Caco-2 (cell line): ENCODE data around the gene ADAMTS2. TPM values are rescaled to one million over a fixed set of nuclear protein-coding genes. Genes with fewer than 3 reads are reported as not detected.

Experiments used
- BruUV-seq: library from RNA; stranded (reverse); fragments of 400-500 nt; replicated peaks from 2 replicates; lab custom pipeline; 2021; lab: Mats Ljungman, UMichigan
- CTCF ChIA-PET: fragments of 300-600 bp; sonication (Branson Sonifier 250); formaldehyde crosslinking; loops from one replicate; lab custom pipeline; 2022; ENCODE audit warnings: antibody characterized with exemption; lab: Charles Lee
- POLR2A ChIA-PET: fragments of 300-600 bp; sonication (Branson Sonifier 250); formaldehyde crosslinking; loops from one replicate; lab custom pipeline; 2022; ENCODE audit warnings: antibody characterized with exemption; lab: Charles Lee
- DNase-seq, 2 experiments: peaks; one replicate each; pipeline versions ENCODE4 v3.0.0 to v3.0.0-alpha.2; 2020 to 2022
- H3K27me3 ChIP-seq: replicated peaks from 2 replicates; pipeline ENCODE4 v1.6.0; 2011; ENCODE audit warnings: low read length; ENCODE audit not compliant: control insufficient read depth, insufficient read depth
- H3K36me3 ChIP-seq: 2 replicates; pipeline ENCODE4 v1.5.1; 2011; ENCODE audit warnings: low read length; ENCODE audit not compliant: control insufficient read depth, insufficient read depth
- H3K4me1 ChIP-seq: fragments of 250-450 bp; sonication (Bioruptor Pico); 2 replicates; pipeline ENCODE4 v1.5.1; 2020; ENCODE audit warnings: mild to moderate bottlenecking
- H3K4me3 ChIP-seq: 2 replicates; pipeline ENCODE4 v1.5.1; 2011; ENCODE audit warnings: low read depth, mild to moderate bottlenecking, control low read depth, low read length
- H3K9me3 ChIP-seq: fragments of 250-450 bp; sonication (Bioruptor Pico); 2 replicates; pipeline ENCODE4 v1.5.1; 2020; ENCODE audit warnings: mild to moderate bottlenecking, moderate library complexity
- H3K27ac Mint-ChIP-seq: one replicate; pipeline ENCODE4 v1.8.0; 2022; ENCODE audit warnings: mixed read lengths; ENCODE audit not compliant: unreplicated experiment
- H3K27me3 Mint-ChIP-seq: one replicate; pipeline ENCODE4 v1.8.0; 2022; ENCODE audit warnings: mixed read lengths; ENCODE audit not compliant: insufficient read depth, unreplicated experiment
- H3K36me3 Mint-ChIP-seq: one replicate; pipeline ENCODE4 v1.8.0; 2022; ENCODE audit warnings: mild to moderate bottlenecking, mixed read lengths; ENCODE audit not compliant: insufficient read depth, unreplicated experiment
- H3K4me1 Mint-ChIP-seq: one replicate; pipeline ENCODE4 v1.8.0; 2022; ENCODE audit warnings: low read depth, mixed read lengths; ENCODE audit not compliant: unreplicated experiment
- H3K4me3 Mint-ChIP-seq: one replicate; pipeline ENCODE4 v1.8.0; 2022; ENCODE audit warnings: mild to moderate bottlenecking, moderate library complexity, mixed read lengths; ENCODE audit not compliant: unreplicated experiment
- H3K9me3 Mint-ChIP-seq: one replicate; pipeline ENCODE4 v1.8.0; 2022; ENCODE audit warnings: mixed read lengths; ENCODE audit not compliant: unreplicated experiment
- CTCF ChIP-seq, 2 experiments: fragments of 200-600 bp in 1 of 2; IDR thresholded peaks; 1 replicate in 1 of 2; 2 replicates in 1 of 2; pipeline versions ENCODE4 v1.5.1 to v1.8.0; 2011 to 2022; ENCODE audit warnings: antibody characterized with exemption in 1 of 2, control low read depth in 1 of 2, inconsistent platforms in 1 of 2, low read depth in 1 of 2, low read length in 1 of 2, mild to moderate bottlenecking in 1 of 2, moderate library complexity in 1 of 2; ENCODE audit not compliant: insufficient read depth in 1 of 2, severe bottlenecking in 1 of 2, unreplicated experiment in 1 of 2
- intact Hi-C: fragments of 100-400 bp; cut with micrococcal nuclease; formaldehyde crosslinking; loops from one replicate; pipeline ENCODE4 v1.10.0; 2022; ENCODE audit not compliant: unreplicated experiment
- total RNA-seq: library from RNA; stranded (reverse); gene quantifications from 2 replicates; pipeline ENCODE4 v1.2.3, GENCODE V29; 2022

Gene ADAMTS2
- total RNA-seq, 1 experiment from 2014 or later, result 0.05 TPM

GRCh38 chr5:179275381-179275878 is 69.8 kb downstream of the ADAMTS2 start:
- Mint-ChIP-seq H3K36me3 (no peaks in the 10 kb centered on the region), H3K27ac (no peak overlapping the region), H3K4me3 (no peak overlapping the region), H3K27me3 (no peaks in the 10 kb centered on the region), H3K4me1 (no peaks in the 10 kb centered on the region), H3K9me3 (no peaks in the 10 kb centered on the region)
- H3K9me3 ChIP-seq, result no peaks in the 10 kb centered on the region; the same call in 1 of the 2 replicates
- DNase-seq, result no peak
- H3K36me3 ChIP-seq, result no peaks in the 10 kb centered on the region
- POLR2A ChIA-PET, result no interaction called here
- CTCF ChIA-PET, result no interaction called here
- TF ChIP-seq CTCF (IDR thresholded peaks at IDR 0.05; ENCODE audit: insufficient read depth in 1 of 2, low read depth in 1 of 2, low read length in 1 of 2, severe bottlenecking in 1 of 2, unreplicated experiment in 1 of 2), result no peak
- no peak overlapping the region for H3K4me3 ChIP-seq
- H3K4me1 ChIP-seq, result no peaks in the 10 kb centered on the region
- no peaks in the 10 kb centered on the region for H3K27me3 ChIP-seq
- no TSS peak for BruUV-seq
- intact Hi-C loops, result no loop called here

GRCh38 chr5:179274321-179275315 is 70.6 kb downstream of the ADAMTS2 start:
- TF ChIP-seq CTCF (IDR thresholded peaks at IDR 0.05; ENCODE audit: insufficient read depth in 1 of 2, low read depth in 1 of 2, low read length in 1 of 2, severe bottlenecking in 1 of 2, unreplicated experiment in 1 of 2), result no peak
- Mint-ChIP-seq H3K27ac (no peak overlapping the region), H3K27me3 (no peaks in the 10 kb centered on the region), H3K4me1 (no peaks in the 10 kb centered on the region), H3K4me3 (no peak overlapping the region), H3K36me3 (no peaks in the 10 kb centered on the region), H3K9me3 (no peaks in the 10 kb centered on the region)
- Histone ChIP-seq H3K9me3 (no peaks in the 10 kb centered on the region; the same call in 1 of the 2 replicates), H3K27me3 (no peaks in the 10 kb centered on the region), H3K4me3 (no peak overlapping the region), H3K4me1 (no peaks in the 10 kb centered on the region), H3K36me3 (no peaks in the 10 kb centered on the region)
- intact Hi-C loops, result no loop called here
- no TSS peak for BruUV-seq
- CTCF ChIA-PET, result interaction anchor here (0.6 kb wide), 3 partner anchors 17 to 207 kb away, joined by 5 to 6 read pairs (median 6); no protein-coding TSS in a partner anchor
- POLR2A ChIA-PET, result no interaction called here
- DNase-seq, result no peak

- intact Hi-C loops, result no loop called here
- Mint-ChIP-seq H3K27ac (no peak overlapping the region), H3K27me3 (no peaks in the 10 kb centered on the region), H3K4me3 (no peak overlapping the region), H3K36me3 (no peaks in the 10 kb centered on the region), H3K9me3 (no peaks in the 10 kb centered on the region), H3K4me1 (no peaks in the 10 kb centered on the region)
- H3K9me3 ChIP-seq, result no peaks in the 10 kb centered on the region; the same call in 1 of the 2 replicates
- H3K36me3 ChIP-seq, result no peaks in the 10 kb centered on the region
- no peaks in the 10 kb centered on the region for H3K27me3 ChIP-seq
- no TSS peak for BruUV-seq
- no peak overlapping the region for H3K4me3 ChIP-seq
- no peaks in the 10 kb centered on the region for H3K4me1 ChIP-seq
- no peak for TF ChIP-seq CTCF (IDR thresholded peaks at IDR 0.05; ENCODE audit: insufficient read depth in 1 of 2, low read depth in 1 of 2, low read length in 1 of 2, severe bottlenecking in 1 of 2, unreplicated experiment in 1 of 2)
- no peak for DNase-seq
- POLR2A ChIA-PET, result no interaction called here
- CTCF ChIA-PET, result interaction anchor here (0.6 kb wide), 3 partner anchors 16 to 206 kb away, joined by 5 to 6 read pairs (median 6); no protein-coding TSS in a partner anchor
These were observed 71.7 kb downstream of the ADAMTS2 start for GRCh38 chr5:179273441-179274145.
